WTC11 (cell line): ENCODE measurements around the gene CLEC14A. TPM values are rescaled to one million over a fixed set of nuclear protein-coding genes. Genes with fewer than 3 reads are reported as not detected.

Experiments
- ATAC-seq: fragments of 200-7000 bp; cut with Tn5 transposase; 2 replicates; pipeline ENCODE4 v1.10.0; 2021; ENCODE audit warnings: mild to moderate bottlenecking, moderate library complexity
- CTCF ChIA-PET: fragments of 300-600 bp; sonication (Branson Sonifier 250); formaldehyde crosslinking; loops from one replicate; lab custom pipeline; 2021; ENCODE audit warnings: antibody characterized with exemption; lab: Charles Lee
- POLR2A ChIA-PET: fragments of 350-600 bp; sonication (Branson Sonifier 250); formaldehyde crosslinking; loops from one replicate; lab custom pipeline; 2021; ENCODE audit warnings: antibody characterized with exemption; lab: Charles Lee
- DNase-seq: peaks from one replicate; pipeline ENCODE4 v3.0.0; 2021; ENCODE audit warnings: low spot score
- H3K27ac Mint-ChIP-seq: 2 replicates; pipeline ENCODE4 v1.8.0; 2021; ENCODE audit warnings: mixed read lengths
- H3K27me3 Mint-ChIP-seq: 2 replicates; pipeline ENCODE4 v1.8.0; 2021; ENCODE audit warnings: low read depth, mild to moderate bottlenecking, moderate library complexity, mixed read lengths
- H3K36me3 Mint-ChIP-seq: 2 replicates; pipeline ENCODE4 v1.8.0; 2021; ENCODE audit warnings: mixed read lengths
- H3K4me1 Mint-ChIP-seq: 2 replicates; pipeline ENCODE4 v1.8.0; 2022; ENCODE audit warnings: mixed read lengths
- H3K4me3 Mint-ChIP-seq: 2 replicates; pipeline ENCODE4 v1.8.0; 2021; ENCODE audit warnings: mild to moderate bottlenecking, moderate library complexity, mixed read lengths
- H3K9me3 Mint-ChIP-seq: 2 replicates; pipeline ENCODE4 v1.8.0; 2021; ENCODE audit warnings: mixed read lengths
- CBFB ChIP-seq: sonication (generic); formaldehyde crosslinking; IDR thresholded peaks from 2 replicates; pipeline ENCODE4 v1.8.1; 2022; ENCODE audit warnings: mild to moderate bottlenecking, low read depth, missing genetic modification reagents
- ETV6 ChIP-seq: sonication (generic); formaldehyde crosslinking; IDR thresholded peaks from 2 replicates; pipeline ENCODE4 v1.8.1; 2022; ENCODE audit warnings: mild to moderate bottlenecking, missing genetic modification reagents
- HMGA2 ChIP-seq: fragments of 250-450 bp; sonication (Bioruptor Pico); IDR thresholded peaks from 2 replicates; pipeline ENCODE4 v1.4.0; 2021; ENCODE audit warnings: mild to moderate bottlenecking, moderate library complexity
- IRF2 ChIP-seq: sonication (generic); formaldehyde crosslinking; IDR thresholded peaks from 2 replicates; pipeline ENCODE4 v1.8.0; 2022; ENCODE audit warnings: low read depth, missing genetic modification reagents, borderline replicate concordance
- JAZF1 ChIP-seq: fragments of 250-450 bp; sonication (Bioruptor Pico); IDR thresholded peaks from 2 replicates; pipeline ENCODE4 v1.9.0; 2021; ENCODE audit warnings: moderate library complexity, mild to moderate bottlenecking, inconsistent platforms
- MXD4 ChIP-seq: fragments of 250-450 bp; sonication (Bioruptor Pico); IDR thresholded peaks from 2 replicates; pipeline ENCODE4 v1.8.0; 2021; ENCODE audit warnings: mild to moderate bottlenecking, moderate library complexity, borderline replicate concordance
- RORB ChIP-seq: fragments of 250-450 bp; sonication (Bioruptor Pico); IDR thresholded peaks from 2 replicates; pipeline ENCODE4 v1.9.0; 2021; ENCODE audit warnings: mild to moderate bottlenecking
- ZNF263 ChIP-seq: sonication (generic); formaldehyde crosslinking; IDR thresholded peaks from 2 replicates; pipeline ENCODE4 v1.8.1; 2022; ENCODE audit warnings: low read depth, mild to moderate bottlenecking, moderate library complexity, missing genetic modification reagents
- total RNA-seq: library from RNA; stranded (reverse); gene quantifications from 3 replicates; pipeline ENCODE4 v1.2.3, GENCODE V29; 2021
- TF ChIP-seq, protein P1 (sequence below): sonication (generic); formaldehyde crosslinking; IDR thresholded peaks from 2 replicates; pipeline ENCODE4 v1.8.1; 2022; ENCODE audit warnings: missing genetic modification reagents, borderline replicate concordance
- TF ChIP-seq, protein P2 (sequence below): sonication (generic); formaldehyde crosslinking; IDR thresholded peaks from 2 replicates; pipeline ENCODE4 v1.8.0; 2022; ENCODE audit warnings: mild to moderate bottlenecking, missing genetic modification reagents
- TF ChIP-seq, protein P3 (sequence below): fragments of 250-450 bp; sonication (Bioruptor Pico); IDR thresholded peaks from 2 replicates; pipeline ENCODE4 v1.9.0; 2021; ENCODE audit warnings: mild to moderate bottlenecking
- TF ChIP-seq, protein P4 (sequence below): sonication (generic); formaldehyde crosslinking; IDR thresholded peaks from 2 replicates; pipeline ENCODE4 v1.8.0; 2022; ENCODE audit warnings: mild to moderate bottlenecking, missing genetic modification reagents
- TF ChIP-seq, protein P5 (sequence below): fragments of 200-600 bp; IDR thresholded peaks from 2 replicates; pipeline ENCODE4 v1.8.0; 2022; ENCODE audit warnings: antibody characterized with exemption
- TF ChIP-seq, protein P6 (sequence below): sonication (generic); formaldehyde crosslinking; IDR thresholded peaks from 2 replicates; pipeline ENCODE4 v1.8.1; 2022; ENCODE audit warnings: low read depth, mild to moderate bottlenecking, moderate library complexity, missing genetic modification reagents, borderline replicate concordance
- TF ChIP-seq, protein P7 (sequence below): fragments of 250-450 bp; sonication (Bioruptor Pico); IDR thresholded peaks from 2 replicates; pipeline ENCODE4 v1.9.0; 2021; ENCODE audit warnings: moderate library complexity, mild to moderate bottlenecking, inconsistent platforms, borderline replicate concordance
- TF ChIP-seq, protein P8 (sequence below): sonication (generic); formaldehyde crosslinking; IDR thresholded peaks from 2 replicates; pipeline ENCODE4 v1.8.0; 2023; ENCODE audit warnings: mild to moderate bottlenecking, missing genetic modification reagents
- TF ChIP-seq, protein P9 (sequence below): sonication (generic); formaldehyde crosslinking; IDR thresholded peaks from 2 replicates; pipeline ENCODE4 v1.8.1; 2023; ENCODE audit warnings: mild to moderate bottlenecking, moderate library complexity, missing genetic modification reagents

Gene CLEC14A
- total RNA-seq, 1 experiment from 2014 or later = 0.15 TPM

DNA sequence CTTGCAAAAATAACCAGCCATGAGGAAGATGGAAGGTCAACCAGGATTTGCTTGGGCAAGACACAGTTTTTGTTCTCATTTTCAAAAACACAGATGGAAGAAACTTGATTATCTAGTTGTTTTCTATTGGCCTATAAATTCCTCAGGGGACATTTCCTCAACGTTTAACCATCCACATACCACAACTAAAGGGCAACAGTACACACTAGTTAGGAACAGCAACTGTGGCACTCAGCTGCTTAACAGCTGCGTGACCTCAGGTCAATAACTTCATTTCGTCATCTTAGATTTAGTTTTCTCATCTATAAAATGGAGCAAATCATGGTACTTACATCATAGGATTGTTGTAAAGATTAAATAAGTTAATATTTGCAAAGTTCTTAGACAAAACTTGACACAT, 29.5 kb downstream of the CLEC14A start (continued):
- TF ChIP-seq, protein P1, sequence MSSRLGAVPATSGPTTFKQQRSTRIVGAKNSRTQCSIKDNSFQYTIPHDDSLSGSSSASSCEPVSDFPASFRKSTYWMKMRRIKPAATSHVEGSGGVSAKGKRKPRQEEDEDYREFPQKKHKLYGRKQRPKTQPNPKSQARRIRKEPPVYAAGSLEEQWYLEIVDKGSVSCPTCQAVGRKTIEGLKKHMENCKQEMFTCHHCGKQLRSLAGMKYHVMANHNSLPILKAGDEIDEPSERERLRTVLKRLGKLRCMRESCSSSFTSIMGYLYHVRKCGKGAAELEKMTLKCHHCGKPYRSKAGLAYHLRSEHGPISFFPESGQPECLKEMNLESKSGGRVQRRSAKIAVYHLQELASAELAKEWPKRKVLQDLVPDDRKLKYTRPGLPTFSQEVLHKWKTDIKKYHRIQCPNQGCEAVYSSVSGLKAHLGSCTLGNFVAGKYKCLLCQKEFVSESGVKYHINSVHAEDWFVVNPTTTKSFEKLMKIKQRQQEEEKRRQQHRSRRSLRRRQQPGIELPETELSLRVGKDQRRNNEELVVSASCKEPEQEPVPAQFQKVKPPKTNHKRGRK (CRISPR knock-in tag) = no peak
- TF ChIP-seq MXD4 (CRISPR knock-in tag) (no peak), JAZF1 (CRISPR knock-in tag) (no peak), ETV6 (no peak), ZNF263 (no peak), IRF2 (CRISPR knock-in tag) (no peak), RORB (CRISPR knock-in tag) (no peak)
- TF ChIP-seq, protein P2, sequence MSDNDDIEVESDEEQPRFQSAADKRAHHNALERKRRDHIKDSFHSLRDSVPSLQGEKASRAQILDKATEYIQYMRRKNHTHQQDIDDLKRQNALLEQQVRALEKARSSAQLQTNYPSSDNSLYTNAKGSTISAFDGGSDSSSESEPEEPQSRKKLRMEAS (CRISPR knock-in tag) = no peak
- TF ChIP-seq, protein P3, sequence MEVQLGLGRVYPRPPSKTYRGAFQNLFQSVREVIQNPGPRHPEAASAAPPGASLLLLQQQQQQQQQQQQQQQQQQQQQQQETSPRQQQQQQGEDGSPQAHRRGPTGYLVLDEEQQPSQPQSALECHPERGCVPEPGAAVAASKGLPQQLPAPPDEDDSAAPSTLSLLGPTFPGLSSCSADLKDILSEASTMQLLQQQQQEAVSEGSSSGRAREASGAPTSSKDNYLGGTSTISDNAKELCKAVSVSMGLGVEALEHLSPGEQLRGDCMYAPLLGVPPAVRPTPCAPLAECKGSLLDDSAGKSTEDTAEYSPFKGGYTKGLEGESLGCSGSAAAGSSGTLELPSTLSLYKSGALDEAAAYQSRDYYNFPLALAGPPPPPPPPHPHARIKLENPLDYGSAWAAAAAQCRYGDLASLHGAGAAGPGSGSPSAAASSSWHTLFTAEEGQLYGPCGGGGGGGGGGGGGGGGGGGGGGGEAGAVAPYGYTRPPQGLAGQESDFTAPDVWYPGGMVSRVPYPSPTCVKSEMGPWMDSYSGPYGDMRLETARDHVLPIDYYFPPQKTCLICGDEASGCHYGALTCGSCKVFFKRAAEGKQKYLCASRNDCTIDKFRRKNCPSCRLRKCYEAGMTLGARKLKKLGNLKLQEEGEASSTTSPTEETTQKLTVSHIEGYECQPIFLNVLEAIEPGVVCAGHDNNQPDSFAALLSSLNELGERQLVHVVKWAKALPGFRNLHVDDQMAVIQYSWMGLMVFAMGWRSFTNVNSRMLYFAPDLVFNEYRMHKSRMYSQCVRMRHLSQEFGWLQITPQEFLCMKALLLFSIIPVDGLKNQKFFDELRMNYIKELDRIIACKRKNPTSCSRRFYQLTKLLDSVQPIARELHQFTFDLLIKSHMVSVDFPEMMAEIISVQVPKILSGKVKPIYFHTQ (CRISPR knock-in tag) = no peak
- TF ChIP-seq, protein P4, sequence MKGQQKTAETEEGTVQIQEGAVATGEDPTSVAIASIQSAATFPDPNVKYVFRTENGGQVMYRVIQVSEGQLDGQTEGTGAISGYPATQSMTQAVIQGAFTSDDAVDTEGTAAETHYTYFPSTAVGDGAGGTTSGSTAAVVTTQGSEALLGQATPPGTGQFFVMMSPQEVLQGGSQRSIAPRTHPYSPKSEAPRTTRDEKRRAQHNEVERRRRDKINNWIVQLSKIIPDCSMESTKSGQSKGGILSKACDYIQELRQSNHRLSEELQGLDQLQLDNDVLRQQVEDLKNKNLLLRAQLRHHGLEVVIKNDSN (CRISPR knock-in tag) = no peak
- TF ChIP-seq, protein P5, sequence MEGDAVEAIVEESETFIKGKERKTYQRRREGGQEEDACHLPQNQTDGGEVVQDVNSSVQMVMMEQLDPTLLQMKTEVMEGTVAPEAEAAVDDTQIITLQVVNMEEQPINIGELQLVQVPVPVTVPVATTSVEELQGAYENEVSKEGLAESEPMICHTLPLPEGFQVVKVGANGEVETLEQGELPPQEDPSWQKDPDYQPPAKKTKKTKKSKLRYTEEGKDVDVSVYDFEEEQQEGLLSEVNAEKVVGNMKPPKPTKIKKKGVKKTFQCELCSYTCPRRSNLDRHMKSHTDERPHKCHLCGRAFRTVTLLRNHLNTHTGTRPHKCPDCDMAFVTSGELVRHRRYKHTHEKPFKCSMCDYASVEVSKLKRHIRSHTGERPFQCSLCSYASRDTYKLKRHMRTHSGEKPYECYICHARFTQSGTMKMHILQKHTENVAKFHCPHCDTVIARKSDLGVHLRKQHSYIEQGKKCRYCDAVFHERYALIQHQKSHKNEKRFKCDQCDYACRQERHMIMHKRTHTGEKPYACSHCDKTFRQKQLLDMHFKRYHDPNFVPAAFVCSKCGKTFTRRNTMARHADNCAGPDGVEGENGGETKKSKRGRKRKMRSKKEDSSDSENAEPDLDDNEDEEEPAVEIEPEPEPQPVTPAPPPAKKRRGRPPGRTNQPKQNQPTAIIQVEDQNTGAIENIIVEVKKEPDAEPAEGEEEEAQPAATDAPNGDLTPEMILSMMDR = no peak
- TF ChIP-seq, protein P6, sequence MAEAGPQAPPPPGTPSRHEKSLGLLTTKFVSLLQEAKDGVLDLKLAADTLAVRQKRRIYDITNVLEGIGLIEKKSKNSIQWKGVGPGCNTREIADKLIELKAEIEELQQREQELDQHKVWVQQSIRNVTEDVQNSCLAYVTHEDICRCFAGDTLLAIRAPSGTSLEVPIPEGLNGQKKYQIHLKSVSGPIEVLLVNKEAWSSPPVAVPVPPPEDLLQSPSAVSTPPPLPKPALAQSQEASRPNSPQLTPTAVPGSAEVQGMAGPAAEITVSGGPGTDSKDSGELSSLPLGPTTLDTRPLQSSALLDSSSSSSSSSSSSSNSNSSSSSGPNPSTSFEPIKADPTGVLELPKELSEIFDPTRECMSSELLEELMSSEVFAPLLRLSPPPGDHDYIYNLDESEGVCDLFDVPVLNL (CRISPR knock-in tag) = no peak

DNA sequence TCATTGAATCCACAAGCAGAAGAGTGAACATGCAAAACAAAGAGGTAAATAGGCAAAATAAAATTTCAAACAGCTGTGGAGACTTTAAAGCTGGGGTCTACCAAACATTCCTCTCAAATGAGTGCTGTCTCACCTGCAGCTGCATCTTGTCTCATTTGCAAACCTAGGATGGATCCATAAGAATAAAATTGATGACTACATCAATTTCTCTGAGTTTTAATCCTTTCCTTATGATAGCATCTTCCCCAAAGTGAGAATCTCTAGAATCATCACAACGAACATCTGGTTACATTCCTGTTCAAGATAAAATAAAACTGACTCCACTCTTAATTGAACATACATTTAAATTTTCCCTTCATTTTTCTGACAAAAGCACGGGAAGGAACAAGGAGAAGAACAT, 29.9 kb downstream of the CLEC14A start:
- Mint-ChIP-seq H3K36me3 (no peaks in the 10 kb centered on the region), H3K9me3 (peaks cover 4% of the 10 kb centered on the region), H3K4me3 (no peak overlapping the region), H3K27me3 (peaks cover 62% of the 10 kb centered on the region), H3K4me1 (peaks cover 23% of the 10 kb centered on the region), H3K27ac (no peak overlapping the region)
- ChIA-PET CTCF (no interaction called here), POLR2A (no interaction called here)
- no peak for DNase-seq
- ATAC-seq = no peak
- no peak for TF ChIP-seq HMGA2
- no peak for TF ChIP-seq CBFB (CRISPR knock-in tag)
- TF ChIP-seq, protein P7, sequence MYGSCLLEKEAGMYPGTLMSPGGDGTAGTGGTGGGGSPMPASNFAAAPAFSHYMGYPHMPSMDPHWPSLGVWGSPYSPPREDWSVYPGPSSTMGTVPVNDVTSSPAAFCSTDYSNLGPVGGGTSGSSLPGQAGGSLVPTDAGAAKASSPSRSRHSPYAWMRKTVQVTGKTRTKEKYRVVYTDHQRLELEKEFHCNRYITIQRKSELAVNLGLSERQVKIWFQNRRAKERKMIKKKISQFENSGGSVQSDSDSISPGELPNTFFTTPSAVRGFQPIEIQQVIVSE (CRISPR knock-in tag) = no peak
- no peak for TF ChIP-seq IRF2 (CRISPR knock-in tag)
- TF ChIP-seq, protein P8, sequence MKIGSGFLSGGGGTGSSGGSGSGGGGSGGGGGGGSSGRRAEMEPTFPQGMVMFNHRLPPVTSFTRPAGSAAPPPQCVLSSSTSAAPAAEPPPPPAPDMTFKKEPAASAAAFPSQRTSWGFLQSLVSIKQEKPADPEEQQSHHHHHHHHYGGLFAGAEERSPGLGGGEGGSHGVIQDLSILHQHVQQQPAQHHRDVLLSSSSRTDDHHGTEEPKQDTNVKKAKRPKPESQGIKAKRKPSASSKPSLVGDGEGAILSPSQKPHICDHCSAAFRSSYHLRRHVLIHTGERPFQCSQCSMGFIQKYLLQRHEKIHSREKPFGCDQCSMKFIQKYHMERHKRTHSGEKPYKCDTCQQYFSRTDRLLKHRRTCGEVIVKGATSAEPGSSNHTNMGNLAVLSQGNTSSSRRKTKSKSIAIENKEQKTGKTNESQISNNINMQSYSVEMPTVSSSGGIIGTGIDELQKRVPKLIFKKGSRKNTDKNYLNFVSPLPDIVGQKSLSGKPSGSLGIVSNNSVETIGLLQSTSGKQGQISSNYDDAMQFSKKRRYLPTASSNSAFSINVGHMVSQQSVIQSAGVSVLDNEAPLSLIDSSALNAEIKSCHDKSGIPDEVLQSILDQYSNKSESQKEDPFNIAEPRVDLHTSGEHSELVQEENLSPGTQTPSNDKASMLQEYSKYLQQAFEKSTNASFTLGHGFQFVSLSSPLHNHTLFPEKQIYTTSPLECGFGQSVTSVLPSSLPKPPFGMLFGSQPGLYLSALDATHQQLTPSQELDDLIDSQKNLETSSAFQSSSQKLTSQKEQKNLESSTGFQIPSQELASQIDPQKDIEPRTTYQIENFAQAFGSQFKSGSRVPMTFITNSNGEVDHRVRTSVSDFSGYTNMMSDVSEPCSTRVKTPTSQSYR (CRISPR knock-in tag) = no peak
- TF ChIP-seq, protein P9, sequence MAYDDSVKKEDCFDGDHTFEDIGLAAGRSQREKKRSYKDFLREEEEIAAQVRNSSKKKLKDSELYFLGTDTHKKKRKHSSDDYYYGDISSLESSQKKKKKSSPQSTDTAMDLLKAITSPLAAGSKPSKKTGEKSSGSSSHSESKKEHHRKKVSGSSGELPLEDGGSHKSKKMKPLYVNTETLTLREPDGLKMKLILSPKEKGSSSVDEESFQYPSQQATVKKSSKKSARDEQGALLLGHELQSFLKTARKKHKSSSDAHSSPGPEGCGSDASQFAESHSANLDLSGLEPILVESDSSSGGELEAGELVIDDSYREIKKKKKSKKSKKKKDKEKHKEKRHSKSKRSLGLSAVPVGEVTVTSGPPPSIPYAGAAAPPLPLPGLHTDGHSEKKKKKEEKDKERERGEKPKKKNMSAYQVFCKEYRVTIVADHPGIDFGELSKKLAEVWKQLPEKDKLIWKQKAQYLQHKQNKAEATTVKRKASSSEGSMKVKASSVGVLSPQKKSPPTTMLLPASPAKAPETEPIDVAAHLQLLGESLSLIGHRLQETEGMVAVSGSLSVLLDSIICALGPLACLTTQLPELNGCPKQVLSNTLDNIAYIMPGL = no peak
